Suprapubic skin (tissue), 4 donors: ENCODE data around the gene SPTAN1. TPM values are rescaled to one million over a fixed set of nuclear protein-coding genes. Genes with fewer than 3 reads are reported as not detected.

ENCODE experiments used
- DNase-seq, 2 donors: peaks; one replicate each; pipeline ENCODE4 v3.0.0-alpha.2; 2019; ENCODE audit warnings: low spot score in 2 of 2
- H3K27ac ChIP-seq: fragments of 200-600 bp; sonication (generic); one replicate; pipeline ENCODE4 v1.5.1; 2019
- H3K27me3 ChIP-seq: fragments of 200-600 bp; sonication (generic); one replicate; pipeline ENCODE4 v1.5.1; 2019
- H3K36me3 ChIP-seq: fragments of 200-600 bp; sonication (generic); one replicate; pipeline ENCODE4 v1.5.1; 2019
- H3K4me1 ChIP-seq: fragments of 200-600 bp; sonication (generic); one replicate; pipeline ENCODE4 v1.5.1; 2019
- H3K4me3 ChIP-seq: fragments of 200-600 bp; sonication (generic); one replicate; pipeline ENCODE4 v1.5.1; 2019; ENCODE audit warnings: mild to moderate bottlenecking
- H3K9me3 ChIP-seq: fragments of 200-600 bp; sonication (generic); one replicate; pipeline ENCODE4 v1.5.1; 2019
- EP300 ChIP-seq: sonication (generic); formaldehyde crosslinking; IDR thresholded peaks from one replicate; pipeline ENCODE4 v1.6.1; 2017; ENCODE audit warnings: antibody characterized with exemption
- POLR2A ChIP-seq, 2 donors: fragments of 450-650 bp; IDR thresholded peaks; one replicate each; pipeline ENCODE4 v1.6.1; 2017; ENCODE audit warnings: antibody characterized with exemption in 2 of 2, mild to moderate bottlenecking in 2 of 2, moderate library complexity in 2 of 2
- POLR2AphosphoS5 ChIP-seq, 3 donors: sonication (generic); formaldehyde crosslinking; IDR thresholded peaks; one replicate each; pipeline ENCODE4 v1.6.1; 2017; ENCODE audit warnings: antibody characterized with exemption in 3 of 3
- WGBS: methylation state at CpG from one replicate; pipeline ENCODE4 v1.1.5; 2018; 5-methylcytosine and 5-hydroxymethylcytosine counted together
- total RNA-seq, 4 donors: library from RNA; depleted of rRNA; stranded (reverse); fragments of >200 nt; gene quantifications; one replicate each; pipeline ENCODE4 v1.1.0, GENCODE V29; 2016

SPTAN1 gene
- total RNA-seq, 4 donors from 2014 or later, result 251 to 476 (median 354) TPM

DNA sequence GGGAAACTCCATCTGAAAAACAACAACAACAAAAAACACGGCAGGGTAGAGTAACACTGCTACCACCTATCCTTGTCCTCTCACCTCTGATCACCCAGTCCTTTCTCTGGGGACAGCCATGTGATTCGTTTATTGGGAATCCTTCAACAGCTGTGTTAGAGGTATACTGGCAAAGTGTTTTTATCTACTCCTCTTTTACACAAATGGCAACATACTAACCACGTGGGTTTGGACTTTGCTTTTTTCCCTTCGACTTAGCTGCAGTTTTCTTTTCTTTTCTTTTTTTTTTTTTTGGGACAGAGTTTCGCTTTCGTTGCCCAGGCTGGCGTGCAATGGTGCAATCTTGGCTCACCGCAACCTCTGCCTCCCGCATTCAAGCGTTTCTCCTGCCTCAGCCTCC is 125.4 kb downstream of the SPTAN1 start:
- no peaks in the 10 kb centered on the region for H3K4me1 ChIP-seq
- H3K36me3 ChIP-seq, result no peaks in the 10 kb centered on the region
- no peak overlapping the region for H3K27ac ChIP-seq
- no peak for DNase-seq
- 91% methylated on average over 10 of the region's 10 CpGs for WGBS
- H3K4me3 ChIP-seq, result no peak overlapping the region
- H3K27me3 ChIP-seq, result no peaks in the 10 kb centered on the region
- no peak for TF ChIP-seq EP300
- TF ChIP-seq POLR2A (IDR thresholded peaks at IDR 0.05), result no peak
- no peak for TF ChIP-seq POLR2AphosphoS5 (IDR thresholded peaks at IDR 0.05)
- H3K9me3 ChIP-seq, result no peaks in the 10 kb centered on the region

Other genes with a start within 250 kb of the SPTAN1 start
- gene TRUB2, start 230.1 kb upstream of the SPTAN1 start, total RNA-seq, result 10 to 100 TPM; 11.6 to 19.9 (median 14.1) TPM
- 100 to 1,000 TPM in 3 of 4 donors, 10 to 100 TPM in 1; 73.3 to 119 (median 106) TPM for gene COQ4, start 229.7 kb upstream of the SPTAN1 start, total RNA-seq
- gene SLC27A4, start 212.1 kb upstream of the SPTAN1 start, total RNA-seq, result 10 to 100 TPM; 52.0 to 78.1 (median 63.0) TPM
- 10 to 100 TPM; 30.2 to 37.6 (median 34.0) TPM for gene URM1, start 181.2 kb upstream of the SPTAN1 start, total RNA-seq
- gene CERCAM, start 131.7 kb upstream of the SPTAN1 start, total RNA-seq, result 10 to 100 TPM in 2 of 4 donors, 1 to 10 TPM in 2; 3.7 to 26.2 (median 11.3) TPM
- 10 to 100 TPM; 20.8 to 28.2 (median 24.7) TPM for gene ODF2, start 96.6 kb upstream of the SPTAN1 start, total RNA-seq
- gene GLE1, start 47.9 kb upstream of the SPTAN1 start, total RNA-seq, result 10 to 100 TPM; 27.5 to 39.6 (median 28.5) TPM
- gene DYNC2I2, start 104.3 kb downstream of the SPTAN1 start, total RNA-seq, result 10 to 100 TPM; 43.5 to 52.4 (median 45.8) TPM
- gene SET, start 136.6 kb downstream of the SPTAN1 start, total RNA-seq, result 100 to 1,000 TPM; 101 to 166 (median 161) TPM
- gene PKN3, start 149.9 kb downstream of the SPTAN1 start, total RNA-seq, result 1 to 10 TPM; 3.4 to 6.0 (median 4.4) TPM
- 10 to 100 TPM; 31.5 to 90.5 (median 75.0) TPM for gene ZDHHC12, start 171.5 kb downstream of the SPTAN1 start, total RNA-seq
- 10 to 100 TPM; 53.7 to 75.3 (median 67.7) TPM for gene ZER1, start 219.3 kb downstream of the SPTAN1 start, total RNA-seq
- gene TBC1D13, start 234.7 kb downstream of the SPTAN1 start, total RNA-seq, result 10 to 100 TPM; 11.9 to 27.8 (median 20.0) TPM